ENCODE data around the gene ZNF471.

ZNF471 gene

GRCh38 chr19:56507446-56508289 is at the start of gene ZNF471:
Gene ZNF471, plus strand, starts transcription at chr19:56507855. Its CDS starts 3,717 bp downstream, at chr19:56511572.
- peak; percentile 98 for DNase-seq

DNA sequence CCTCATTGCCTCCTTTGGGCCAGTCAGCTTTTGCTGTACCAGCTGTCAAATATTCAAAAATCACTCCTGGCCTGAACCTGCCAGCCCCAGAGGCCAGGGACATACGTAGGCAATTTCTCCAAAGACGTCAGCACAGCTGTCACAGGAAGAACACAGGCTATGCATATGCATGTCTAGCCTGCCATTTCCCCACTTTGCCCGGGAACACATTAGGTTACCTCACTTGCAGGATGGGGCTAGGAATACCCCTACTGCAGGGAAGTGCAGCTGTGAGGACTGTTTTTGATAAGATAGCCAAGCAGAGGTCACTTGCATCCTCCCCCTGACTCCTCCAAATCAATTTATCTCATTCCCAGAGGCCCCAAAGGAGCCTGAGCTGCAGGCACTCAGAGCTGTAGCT is 33.3 kb upstream of the ZNF471 start:
- DNase-seq, result no peak

- DNase-seq, result no peak
These were observed 31.6 kb upstream of the ZNF471 start for GRCh38 chr19:56476093-56476492.

DNA sequence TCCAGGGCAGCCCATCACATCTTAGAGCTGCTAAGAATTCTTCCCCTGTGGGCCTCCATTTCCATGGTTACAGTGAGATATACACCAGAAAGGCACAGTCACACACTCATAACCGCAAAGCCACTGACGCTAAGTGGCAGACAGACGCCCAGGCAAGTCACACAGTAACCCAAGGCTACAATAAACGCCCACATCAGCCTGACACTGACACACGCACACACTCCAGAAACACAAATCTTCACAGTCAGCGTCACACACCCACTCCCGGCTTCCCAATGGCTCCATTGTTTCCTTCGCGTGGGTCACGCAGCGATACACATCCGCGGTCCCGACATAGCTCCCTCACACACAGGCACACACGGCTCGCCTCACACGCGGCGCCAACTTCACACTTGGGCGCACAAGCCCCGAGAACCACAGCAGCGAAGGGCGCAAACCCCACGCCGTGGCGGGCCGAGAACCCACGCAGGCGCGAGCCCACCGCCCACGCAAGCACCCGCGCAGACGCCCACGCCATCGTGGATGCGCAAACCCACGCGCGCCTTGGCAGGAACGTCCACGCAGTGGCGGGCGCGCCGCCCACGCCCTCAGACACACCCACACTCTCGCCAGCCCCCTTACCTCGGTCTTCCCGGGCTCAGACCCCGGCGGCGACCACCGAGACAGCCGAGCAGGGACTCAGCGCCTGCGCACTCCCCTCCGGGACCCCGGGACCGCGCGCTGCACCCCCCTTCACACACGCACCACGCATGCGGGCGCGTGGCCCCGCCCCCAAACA is 30.8 kb upstream of the ZNF471 start, which contains the start of gene ZNF667:
Gene ZNF667, minus strand, starts transcription at position 695 of the 778 bp plus-strand sequence. CDS start 14,975 bp downstream, outside the sequence.
- DNase-seq, result peak; percentile 18

DNA sequence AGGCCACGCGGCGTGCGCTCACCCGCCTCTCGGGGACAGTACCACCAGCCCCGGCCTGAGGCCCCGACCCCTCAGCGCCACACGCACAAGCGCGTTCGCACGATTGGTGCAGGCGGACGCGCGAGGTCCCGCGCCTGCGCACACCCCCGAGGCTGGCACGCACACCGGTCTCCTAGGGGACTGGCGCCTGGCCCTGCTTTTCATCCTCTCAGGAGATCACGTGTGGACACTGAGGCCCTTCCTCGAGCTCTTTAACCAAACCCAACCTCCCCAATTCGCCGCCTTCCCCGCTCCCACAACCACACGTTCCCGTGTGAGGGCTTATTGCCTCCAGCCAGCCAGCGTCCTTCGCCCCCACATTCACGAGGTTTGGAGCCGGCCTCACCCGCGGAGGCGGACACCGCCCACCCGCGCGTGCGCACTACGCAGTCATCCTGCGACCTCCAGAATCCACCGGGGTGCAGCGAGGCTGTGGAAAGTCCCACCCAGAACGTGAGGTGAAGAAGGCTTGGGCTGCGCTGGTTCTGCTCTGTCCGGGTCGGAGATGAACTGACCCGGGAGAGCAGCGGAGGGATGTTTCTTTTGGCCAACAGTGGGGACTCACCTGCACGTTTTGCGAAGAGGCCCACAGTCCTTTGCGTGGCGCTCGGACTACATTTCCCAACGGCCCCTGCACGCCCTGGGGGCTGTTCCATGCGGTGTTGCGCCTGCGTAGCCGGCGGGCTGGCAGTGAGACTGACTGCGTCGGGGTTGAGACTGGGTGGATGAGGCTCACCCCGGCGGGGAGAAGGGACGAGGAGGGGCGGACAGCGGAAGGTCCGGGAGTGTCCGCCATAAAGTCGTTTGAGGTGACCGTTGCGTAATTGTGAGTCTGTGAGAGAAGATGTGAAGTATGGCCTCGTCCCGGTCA is 30.0 kb upstream of the ZNF471 start:
- DNase-seq, result peak; percentile 90

DNA sequence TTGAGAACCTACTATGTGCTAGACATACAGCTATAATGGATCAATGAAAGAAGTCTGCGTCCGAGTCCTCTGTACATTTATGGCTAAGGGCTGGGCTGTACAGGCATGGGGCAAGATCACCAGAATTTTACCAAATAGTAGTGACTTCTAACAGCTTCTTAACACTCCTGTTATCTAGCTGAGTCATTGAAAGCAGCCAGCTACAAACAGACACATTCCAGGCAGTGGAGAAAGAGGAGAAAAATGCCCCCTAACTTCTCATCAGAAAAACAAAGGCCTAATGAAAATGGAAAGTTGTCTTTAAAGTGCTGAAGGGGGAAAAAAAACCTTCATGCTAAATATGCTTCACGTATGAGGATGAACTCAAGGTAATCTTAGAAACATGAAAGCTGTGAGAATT is 16.3 kb upstream of the ZNF471 start:
- no peak for DNase-seq

- DNase-seq, result peak; percentile 5
These were observed 3.1 kb upstream of the ZNF471 start for GRCh38 chr19:56504581-56504980.

DNA sequence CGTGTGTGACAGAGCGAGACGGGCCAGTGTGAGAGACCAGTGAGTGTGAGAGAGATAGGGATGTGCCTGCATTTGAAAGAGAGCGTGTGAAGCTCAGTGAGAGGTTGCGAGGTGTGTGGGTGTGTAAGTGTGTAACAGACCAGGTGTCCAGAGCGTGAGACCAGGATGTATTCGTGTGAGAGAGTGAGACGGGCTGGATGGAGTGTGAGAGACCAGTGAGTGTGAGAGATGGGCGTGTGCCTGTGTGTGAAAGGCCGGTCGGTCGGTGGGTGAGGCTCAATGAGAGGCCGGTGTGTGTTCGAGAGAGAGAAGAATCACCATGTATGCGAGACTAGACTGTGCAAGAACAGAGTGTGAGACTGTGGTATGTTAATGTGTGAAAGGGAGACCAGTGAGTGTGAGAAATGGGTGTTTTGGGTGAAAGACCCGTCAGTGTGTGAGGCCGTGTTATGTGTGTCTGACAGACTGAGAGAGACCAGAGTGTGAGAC is 679 bp downstream of the ZNF471 start:
- no peak for DNase-seq

DNA sequence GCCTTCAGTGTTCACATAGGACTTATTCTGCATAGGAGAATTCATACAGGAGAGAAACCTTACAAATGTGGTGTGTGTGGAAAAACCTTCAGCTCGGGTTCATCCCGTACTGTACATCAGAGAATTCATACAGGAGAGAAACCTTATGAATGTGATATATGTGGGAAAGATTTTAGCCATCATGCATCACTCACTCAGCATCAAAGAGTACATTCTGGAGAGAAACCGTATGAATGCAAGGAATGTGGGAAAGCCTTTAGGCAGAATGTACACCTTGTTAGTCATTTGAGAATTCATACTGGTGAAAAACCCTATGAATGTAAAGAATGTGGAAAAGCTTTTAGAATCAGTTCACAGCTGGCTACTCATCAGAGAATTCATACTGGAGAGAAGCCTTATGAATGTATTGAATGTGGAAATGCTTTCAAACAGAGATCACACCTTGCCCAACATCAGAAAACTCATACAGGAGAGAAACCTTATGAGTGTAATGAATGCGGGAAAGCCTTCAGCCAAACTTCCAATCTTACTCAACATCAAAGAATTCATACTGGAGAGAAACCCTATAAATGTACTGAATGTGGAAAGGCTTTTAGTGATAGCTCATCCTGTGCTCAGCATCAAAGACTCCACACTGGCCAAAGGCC is 17.7 kb downstream of the ZNF471 start:
- DNase-seq, result no peak

DNA sequence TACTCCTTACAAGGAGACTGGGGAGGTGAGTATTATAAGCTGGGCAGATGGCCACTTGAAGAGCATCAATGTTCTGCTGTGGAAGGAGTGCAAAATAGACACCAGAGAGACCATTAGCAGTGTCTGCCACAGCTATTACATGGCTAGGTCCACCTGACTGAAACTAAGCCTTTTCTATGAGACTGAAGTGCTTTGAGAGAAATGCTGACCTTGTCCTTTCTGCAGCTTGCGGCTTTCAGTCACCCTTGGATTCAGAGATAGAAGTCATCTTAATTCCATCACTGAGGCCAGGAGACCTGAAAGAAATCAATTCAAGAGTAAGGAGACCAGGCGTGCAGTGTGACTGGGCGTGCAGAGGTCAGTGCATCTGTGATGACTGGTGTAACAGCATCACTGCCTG is 29.8 kb downstream of the ZNF471 start:
- DNase-seq, result no peak

DNA sequence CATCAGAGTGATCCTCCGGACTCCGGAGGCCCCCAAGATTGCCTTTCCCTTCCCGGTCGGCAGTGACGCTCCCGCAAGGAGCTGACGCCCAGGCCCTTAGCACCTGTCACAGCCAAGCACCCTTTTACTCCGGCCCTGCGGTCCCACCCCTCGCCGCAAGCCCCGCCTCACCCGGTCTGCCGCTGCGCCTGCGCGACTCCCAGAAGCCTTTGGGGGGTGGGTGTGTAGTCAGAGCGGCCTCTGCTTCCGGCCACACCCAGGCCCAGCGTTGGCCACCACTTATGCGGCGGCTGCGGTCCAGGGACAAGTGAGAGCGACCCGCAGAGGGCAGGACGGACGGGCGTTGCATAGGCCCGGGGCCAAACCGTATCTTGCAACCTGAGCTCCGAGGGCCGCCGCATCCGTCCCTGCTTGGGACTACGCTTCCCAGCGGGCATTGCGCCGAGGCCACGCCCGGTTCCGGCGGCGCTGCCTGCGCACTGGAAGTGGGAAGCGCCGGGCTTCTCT is 30.7 kb downstream of the ZNF471 start:
- DNase-seq, result peak; percentile 85

GRCh38 chr19:56538761-56539263 is 31.2 kb downstream of the ZNF471 start, which contains the start of gene ZFP28:
Gene ZFP28, plus strand, starts transcription at chr19:56538948. Its CDS starts 71 bp downstream, at chr19:56539019.
- no peak for DNase-seq

- no peak for DNase-seq
These were observed 36.1 kb downstream of the ZNF471 start for GRCh38 chr19:56543776-56544175.

DNA sequence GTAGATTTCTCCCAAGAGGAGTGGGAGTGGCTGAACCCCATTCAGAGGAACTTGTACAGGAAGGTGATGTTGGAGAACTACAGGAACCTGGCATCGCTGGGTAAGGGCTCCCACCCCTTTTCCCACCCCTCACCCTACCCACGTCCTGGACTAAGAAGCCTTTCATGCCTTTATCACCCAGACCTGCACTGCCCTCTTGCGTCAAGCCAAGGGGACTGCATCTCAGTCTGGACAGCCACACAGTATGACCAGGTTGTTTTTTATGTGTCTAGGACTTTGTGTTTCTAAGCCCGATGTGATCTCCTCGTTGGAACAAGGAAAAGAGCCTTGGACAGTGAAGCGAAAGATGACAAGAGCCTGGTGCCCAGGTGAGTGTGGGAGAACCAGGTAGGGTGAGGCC is 39.9 kb downstream of the ZNF471 start:
- no peak for DNase-seq

GRCh38 chr19:56554272-56554869 is 46.7 kb downstream of the ZNF471 start:
- no peak for DNase-seq

- DNase-seq, result no peak
These were observed 55.1 kb downstream of the ZNF471 start for GRCh38 chr19:56562766-56563165.

DNA sequence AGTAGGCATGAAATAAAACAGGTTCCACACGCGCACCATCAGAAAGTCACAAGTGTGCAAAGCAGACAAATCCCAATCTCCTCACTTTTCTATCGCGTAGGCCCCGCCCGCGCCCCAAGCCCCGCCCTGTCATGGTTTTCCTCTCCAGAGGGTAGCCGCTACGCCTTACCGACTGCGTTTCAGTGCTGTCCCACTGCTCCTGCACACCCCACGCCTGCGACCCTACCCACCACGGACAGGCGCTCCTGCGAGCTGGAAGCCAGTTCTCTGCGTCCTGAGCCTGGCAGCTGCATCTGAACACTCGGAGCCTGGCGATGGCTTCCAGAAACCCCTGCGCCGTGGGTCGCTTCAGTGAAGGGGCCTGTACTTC is 59.2 kb downstream of the ZNF471 start:
- DNase-seq, result peak; percentile 17

DNA sequence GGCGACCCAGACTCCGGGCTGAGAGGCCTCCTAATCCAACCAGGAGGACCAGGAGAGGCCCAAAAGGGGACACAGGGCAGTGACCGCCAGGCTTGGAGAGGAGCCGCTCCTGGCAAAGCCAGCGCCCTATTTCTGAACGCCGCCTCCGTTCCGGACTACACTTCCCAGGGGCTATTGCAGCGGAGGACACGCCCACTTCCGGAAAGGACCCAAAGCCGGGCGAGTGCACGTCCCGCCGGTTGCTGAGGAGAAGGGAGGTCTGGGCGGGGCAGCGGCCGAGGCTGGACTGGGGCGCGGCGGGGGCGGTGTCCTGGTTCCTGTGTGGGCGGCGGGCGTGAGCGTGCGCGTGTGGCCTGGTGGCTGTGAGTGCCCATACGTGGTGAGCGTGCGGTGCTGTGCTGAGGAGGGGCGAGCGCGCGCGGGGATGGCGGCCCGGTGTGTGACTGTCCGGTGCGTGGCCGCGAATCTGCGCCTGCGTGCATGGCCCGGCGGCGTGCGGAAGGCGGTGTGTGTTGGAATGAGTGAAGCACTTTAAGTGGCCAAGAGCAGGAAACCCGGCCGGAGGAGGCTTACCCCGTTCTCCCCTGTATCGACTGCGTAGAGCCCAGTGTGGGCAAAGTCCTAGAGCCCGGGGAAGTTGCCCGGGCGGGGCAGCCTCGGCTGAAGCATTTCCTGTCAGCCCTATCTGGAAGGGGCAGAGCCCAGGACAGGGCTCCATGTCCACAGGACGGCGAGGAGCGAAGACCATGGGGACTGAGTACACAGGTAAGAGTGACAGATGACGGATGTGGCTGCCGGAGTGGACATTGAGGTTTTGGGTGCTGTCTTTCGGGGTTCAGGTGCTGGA is 59.8 kb downstream of the ZNF471 start, which contains the start of gene ZNF470:
Gene ZNF470, plus strand, starts transcription at position 195 of the 847 bp plus-strand sequence. CDS start 2,844 bp downstream, outside the sequence.
- peak; percentile 91 for DNase-seq

GRCh38 chr19:56572589-56572988 is 64.9 kb downstream of the ZNF471 start:
- no peak for DNase-seq

DNA sequence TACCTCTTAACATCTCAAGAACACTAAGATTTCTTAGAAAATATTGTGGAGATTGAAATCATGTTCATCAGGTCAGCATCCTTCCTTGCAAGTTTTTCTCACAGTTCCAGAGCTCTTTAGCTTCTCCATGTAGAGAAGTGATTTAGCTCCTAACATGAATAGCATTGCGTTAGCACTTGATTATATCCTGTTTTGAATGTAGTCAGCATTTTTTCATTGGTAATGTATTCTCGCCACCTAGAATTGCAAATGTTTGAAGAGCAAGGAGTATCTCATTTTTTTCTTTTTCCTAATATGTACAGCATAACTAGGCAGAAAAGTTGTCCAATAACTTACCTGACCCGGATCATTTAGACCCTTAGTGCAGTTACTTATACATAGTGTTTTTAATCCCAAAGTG is 66.3 kb downstream of the ZNF471 start:
- DNase-seq, result no peak
